ENCODE results near the gene SOX18.

DNA sequence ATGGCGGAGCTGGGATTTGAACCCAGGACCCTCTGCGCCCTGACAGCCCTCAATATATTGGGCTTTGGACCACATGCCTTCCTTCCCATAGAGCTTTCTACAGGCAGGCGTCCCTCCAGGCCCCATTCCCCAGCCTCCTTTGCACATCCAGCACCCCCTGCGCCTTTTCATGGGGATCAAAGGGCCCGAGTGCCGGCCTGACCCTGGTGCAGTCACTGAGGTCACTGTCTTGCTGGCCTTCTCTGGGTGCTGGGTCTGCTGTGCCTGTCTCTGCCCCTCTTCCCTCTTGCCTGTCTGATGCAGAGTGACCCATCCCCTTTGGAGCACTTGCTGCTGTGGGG lies 32.2 kb upstream of the SOX18 start:
- no peak for TF ChIP-seq CTCF (IDR thresholded peaks at IDR 0.05)
- TF ChIP-seq POLR2A (IDR thresholded peaks at IDR 0.05), result no peak
- TF ChIP-seq POLR2AphosphoS5 (IDR thresholded peaks at IDR 0.05), result no peak
- no peak for TF ChIP-seq EP300 (IDR thresholded peaks at IDR 0.05)

Measured in gastroesophageal sphincter (tissue), 3 donors.